Cardiac septum (tissue), 1 donor: Measurements from ENCODE around the gene COLGALT1. TPM values are rescaled to one million over a fixed set of nuclear protein-coding genes. Genes with fewer than 3 reads are reported as not detected.
"Not testable (repeated sequence)": the region's sequence is repeated elsewhere in the genome, so short reads cannot be mapped to it uniquely, and the experiment has no call there.

ENCODE experiments used
- DNase-seq: peaks from one replicate; pipeline ENCODE4 v3.0.0-alpha.2; 2020; ENCODE audit warnings: low spot score
- intact Hi-C: fragments of 100-400 bp; cut with DNase I; formaldehyde crosslinking; loops from one replicate; pipeline ENCODE4 v1.14.0; 2022
- total RNA-seq: library from RNA; stranded (reverse); fragmentation: NEBNext Ultra II Directional; extraction: Animal tissue kit (Norgen Biotek cat#: 25700); gene quantifications from one replicate; pipeline ENCODE4 v1.2.1, GENCODE V29; 2021
- donor health status: DM: no; HTN: no; CAD: no.

The COLGALT1 gene
- total RNA-seq, 1 donor from 2014 or later, result 41.1 TPM

DNA sequence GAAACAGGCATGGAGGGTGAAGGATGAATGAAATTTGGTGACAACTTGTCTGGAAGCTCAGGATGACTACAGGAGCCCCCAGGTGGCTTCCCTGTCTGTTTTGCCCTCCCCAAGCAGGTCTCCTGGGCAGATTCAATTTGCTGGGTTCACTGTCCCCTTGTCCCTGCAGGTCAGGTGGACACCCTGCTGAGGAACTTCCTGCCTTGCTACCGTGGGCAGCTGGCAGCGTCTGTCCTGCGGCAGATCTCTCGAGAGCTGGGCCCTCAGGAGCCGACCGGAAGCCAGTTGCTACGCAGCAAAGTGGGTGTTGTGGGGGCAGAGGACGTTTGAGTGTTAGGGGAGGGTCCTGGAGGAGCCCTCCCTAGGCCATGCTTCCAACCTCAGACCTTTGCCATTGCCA, 24.9 kb upstream of the COLGALT1 start:
- intact Hi-C loops, result no loop called here
- no peak for DNase-seq

GRCh38 chr19:17532116-17532515, 23.3 kb upstream of the COLGALT1 start:
- intact Hi-C loops, result no loop called here
- DNase-seq, result no peak

- DNase-seq, result no peak
- intact Hi-C loops, result no loop called here
These were observed 22.9 kb upstream of the COLGALT1 start for GRCh38 chr19:17532557-17532956.

DNA sequence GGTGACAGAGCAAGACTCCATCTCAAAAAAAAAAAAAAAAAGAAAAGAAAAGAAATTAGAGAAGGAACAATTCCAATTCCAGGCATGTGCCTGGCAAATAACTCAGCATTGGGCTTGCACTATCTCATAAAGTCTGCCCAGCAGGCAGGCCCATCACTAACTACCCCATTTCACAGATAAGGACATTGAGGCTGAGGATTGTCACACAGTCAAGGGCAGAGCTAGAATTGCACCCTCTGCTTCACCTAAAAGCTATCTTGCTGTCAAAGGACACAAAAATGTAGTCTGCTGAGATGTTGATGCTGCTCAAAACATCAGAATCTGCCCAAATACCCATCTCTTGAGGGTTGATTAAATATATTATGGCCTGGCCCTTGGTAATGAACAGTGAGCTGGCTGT, 20.7 kb upstream of the COLGALT1 start:
- no peak for DNase-seq
- intact Hi-C loops, result no loop called here

DNA sequence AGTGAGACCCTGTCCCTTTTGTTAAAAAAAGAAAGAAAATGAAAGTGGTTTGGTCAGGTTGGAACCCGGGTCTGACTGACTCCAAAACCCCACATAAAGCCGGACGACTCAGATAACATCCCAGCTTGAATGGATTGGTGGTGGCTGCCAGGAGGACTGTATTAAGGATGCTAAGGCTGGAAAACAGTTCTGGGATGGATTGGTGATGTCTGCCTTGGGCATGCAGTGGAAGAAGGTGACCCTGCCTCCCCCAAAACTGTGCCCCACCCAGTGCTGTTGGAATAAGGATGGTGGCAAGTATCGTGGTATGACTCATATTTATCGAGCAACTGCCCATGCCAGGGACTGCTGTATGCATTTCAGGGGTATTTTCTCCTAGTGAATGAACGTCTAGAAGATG, 18.5 kb upstream of the COLGALT1 start:
- intact Hi-C loops, result no loop called here
- no peak for DNase-seq

DNA sequence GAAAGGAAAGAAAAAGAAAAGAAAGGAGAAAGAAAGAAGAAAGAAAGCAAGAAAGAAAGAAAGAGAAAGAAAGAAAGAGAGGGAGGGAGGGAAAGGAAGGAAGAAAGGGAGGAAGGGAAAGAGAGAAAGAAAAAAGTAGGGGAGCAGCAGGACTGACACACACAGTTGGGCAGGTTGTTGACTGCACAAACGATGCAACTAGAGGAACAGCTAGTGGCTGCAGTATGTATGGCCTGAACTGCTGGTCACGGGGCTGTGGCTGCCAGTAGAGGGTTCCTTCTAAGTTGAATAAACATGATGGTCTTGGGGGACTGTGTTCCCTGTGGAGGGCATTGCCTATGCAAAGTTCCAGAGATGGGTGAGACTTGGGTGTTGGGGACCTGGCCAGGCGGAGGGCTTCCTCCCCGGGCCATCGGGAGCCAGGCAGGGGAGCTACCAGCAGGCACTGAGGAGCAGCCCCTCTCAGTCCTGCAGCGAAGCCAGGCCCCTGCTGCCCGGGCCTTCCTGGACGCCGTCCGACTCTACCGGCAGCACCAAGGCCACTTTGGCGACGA, 16.7 kb upstream of the COLGALT1 start:
- no peak for DNase-seq
- intact Hi-C loops, result loop anchor here (2.0 kb wide), 1 partner anchor 36 kb away; no protein-coding TSS in a partner anchor

DNA sequence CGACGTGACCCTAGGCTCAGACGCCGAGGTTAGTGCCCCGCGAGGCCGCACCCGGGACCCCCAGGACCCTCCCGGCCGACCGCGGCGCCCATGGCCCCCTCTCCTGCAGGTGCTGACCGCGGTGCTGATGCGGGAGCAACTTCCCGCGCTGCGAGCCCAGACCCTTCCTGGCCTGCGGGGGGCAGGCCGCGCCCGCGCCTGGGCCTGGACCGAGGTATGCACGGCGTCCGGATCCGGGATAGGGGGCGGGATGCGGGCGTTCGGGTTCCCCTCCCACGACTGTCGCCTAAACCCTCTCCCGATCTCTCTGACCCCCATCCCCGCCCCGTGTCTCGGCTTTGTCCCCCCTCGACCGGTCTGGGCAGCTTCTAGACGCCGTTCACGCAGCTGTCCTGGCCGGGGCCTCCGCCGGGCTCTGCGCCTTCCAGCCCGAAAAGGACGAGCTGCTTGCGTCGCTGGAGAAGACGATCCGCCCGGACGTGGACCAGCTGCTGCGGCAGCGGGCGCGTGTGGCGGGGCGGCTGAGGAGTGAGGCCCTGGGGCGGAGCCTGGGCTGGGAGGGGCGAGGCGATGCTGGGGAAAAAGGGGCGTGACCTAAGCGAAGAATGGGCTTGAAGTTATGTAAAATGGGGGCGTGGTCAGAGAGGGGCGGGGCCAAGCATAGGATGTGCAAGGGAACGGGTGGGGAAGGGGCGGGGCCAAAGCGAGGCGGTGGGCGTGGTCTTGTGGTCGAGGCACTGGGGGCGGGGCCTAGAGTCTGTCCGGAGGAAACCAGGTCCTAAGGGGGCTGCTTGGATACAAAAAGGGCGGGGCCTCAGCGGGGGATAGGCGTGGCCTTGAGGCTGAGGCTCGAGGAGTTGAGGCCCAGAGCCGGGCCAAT, 16.0 kb upstream of the COLGALT1 start:
- DNase-seq, result peak; percentile 96
- intact Hi-C loops, result loop anchor here (2.0 kb wide), 1 partner anchor 35 kb away; no protein-coding TSS in a partner anchor

- no peak for DNase-seq
- intact Hi-C loops, result no loop called here
These were observed 15.3 kb upstream of the COLGALT1 start for GRCh38 chr19:17540174-17540573.

DNA sequence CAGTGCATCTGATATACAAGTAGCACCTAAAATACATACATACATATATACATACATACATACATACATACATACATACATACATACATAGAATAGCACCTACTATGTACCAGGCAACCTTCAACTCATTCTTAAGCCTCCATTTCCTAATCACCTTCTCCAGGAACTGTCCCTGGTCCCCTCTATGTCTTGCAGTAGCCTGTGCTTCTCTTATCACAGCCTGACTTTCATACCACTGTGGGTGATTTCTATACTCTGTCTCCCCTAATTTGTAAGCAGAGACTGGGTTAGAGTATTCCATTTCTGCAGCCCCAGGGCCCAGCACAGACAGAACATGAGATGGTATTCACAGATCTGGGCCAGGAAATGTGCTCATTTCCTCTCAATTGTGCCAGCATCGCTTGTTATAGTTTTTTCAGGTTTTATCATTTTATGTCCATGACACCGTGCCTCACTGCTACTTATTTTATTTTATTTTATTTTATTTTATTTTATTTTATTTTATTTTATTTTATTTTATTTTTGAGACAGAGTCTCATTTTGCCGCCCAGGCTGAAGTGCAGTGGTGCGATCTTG, 14.2 kb upstream of the COLGALT1 start:
- intact Hi-C loops, result no loop called here
- no peak for DNase-seq

DNA sequence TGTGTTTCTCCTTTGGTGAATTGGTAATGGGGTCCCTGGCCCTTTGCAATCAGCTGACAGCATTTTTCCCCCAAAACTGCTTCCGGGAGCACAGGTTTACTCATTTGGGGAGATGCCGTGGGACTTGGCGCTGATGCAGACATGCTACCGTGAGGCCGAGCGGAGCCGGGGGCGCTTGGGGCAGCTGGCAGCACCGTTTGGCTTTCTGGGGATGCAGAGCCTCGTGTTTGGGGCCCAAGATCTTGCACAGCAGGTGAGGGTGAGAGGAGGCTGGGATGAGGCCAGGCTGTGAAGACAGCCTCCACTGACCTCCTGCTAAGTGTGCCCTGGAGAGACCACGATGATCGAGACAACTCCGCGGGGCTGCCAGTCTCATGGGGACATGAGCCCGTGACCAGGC, 13.4 kb upstream of the COLGALT1 start:
- intact Hi-C loops, result no loop called here
- no peak for DNase-seq

GRCh38 chr19:17542793-17543582, 12.5 kb upstream of the COLGALT1 start:
- no peak for DNase-seq
- intact Hi-C loops, result no loop called here

DNA sequence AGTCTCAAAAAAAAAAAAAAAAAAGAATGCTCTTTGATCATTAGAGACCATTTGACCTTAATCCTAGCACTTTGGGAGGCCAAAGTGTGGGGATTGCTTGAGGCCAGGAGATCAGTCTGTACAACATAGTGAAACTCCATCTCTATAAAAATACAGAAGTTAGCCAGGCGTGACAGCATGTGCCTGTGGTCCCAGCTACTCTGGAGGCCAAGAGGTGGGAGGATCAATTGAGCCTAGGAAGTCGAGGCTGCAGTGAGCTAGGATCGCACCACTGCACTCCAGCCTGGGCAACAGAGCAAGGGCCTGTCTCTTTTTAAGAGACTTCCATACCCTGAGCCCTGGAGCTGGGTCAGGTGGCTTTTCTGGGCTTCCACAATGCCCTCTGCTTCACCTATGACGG, 11.5 kb upstream of the COLGALT1 start:
- DNase-seq, result no peak
- intact Hi-C loops, result no loop called here

DNA sequence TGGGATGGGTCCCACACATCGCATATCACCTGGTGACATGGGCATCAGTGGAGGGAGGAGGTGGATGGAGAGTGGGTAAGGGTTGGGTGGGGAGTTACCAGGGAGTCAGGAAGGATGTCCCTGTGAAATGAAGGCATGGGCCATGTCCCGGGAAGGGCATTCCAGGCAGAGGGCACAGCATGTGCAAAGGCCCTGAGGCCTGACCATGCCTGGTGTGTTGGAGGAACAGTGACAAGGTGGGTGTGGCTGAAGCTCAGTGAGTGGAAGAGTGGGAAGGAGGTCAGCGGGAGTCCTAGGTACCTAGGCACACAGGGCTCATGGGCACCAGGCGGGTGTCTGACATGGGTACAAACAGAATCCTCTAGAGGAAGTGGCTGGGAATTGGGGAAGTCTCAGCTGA, 11.0 kb upstream of the COLGALT1 start:
- intact Hi-C loops, result no loop called here
- no peak for DNase-seq

- no peak for DNase-seq
These were observed 7.3 kb upstream of the COLGALT1 start for GRCh38 chr19:17548145-17548544.

GRCh38 chr19:17549085-17549740, 6.2 kb upstream of the COLGALT1 start:
- intact Hi-C loops, result no loop called here
- DNase-seq, result no peak

More at GRCh38 chr19:17548145-17548544, 7.3 kb upstream of the COLGALT1 start:
- intact Hi-C loops, result no loop called here

- no peak for DNase-seq
- intact Hi-C loops, result no loop called here
These were observed 5.3 kb upstream of the COLGALT1 start for GRCh38 chr19:17550076-17550667.

GRCh38 chr19:17552735-17553134, 2.7 kb upstream of the COLGALT1 start:
- DNase-seq, intact Hi-C loops: not testable (repeated sequence)

DNA sequence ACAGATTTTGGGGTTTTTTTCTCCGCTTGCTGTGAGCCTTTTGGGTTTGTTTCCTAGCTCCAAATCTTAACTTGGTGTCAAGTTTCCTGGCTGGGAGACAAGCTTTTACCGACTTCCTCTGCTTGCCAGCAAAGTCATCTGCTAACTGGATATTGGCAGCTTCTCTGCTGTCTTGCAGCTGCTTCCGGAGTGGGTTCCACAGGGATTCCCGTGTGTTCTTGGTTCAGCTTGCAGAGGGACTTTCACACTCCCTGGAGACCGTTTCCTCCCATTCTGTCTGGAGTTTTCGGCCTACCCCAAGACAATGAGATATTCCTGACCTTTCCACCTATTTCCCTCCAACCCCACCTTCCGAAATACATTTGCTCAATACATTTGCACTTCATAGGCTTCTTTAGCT, 2.2 kb upstream of the COLGALT1 start:
- DNase-seq, result peak; percentile 86
- intact Hi-C loops, result no loop called here

- intact Hi-C loops, result loop anchor here (2.0 kb wide), 1 partner anchor 42 kb away; no protein-coding TSS in a partner anchor
- DNase-seq, result no peak
These were observed 425 bp upstream of the COLGALT1 start for GRCh38 chr19:17554968-17555479.
